C4-2B (cell line): ENCODE data around the gene SRRM2.

Experiments
- CTCF ChIP-seq: fragments of 450-650 bp; conservative IDR thresholded peaks from 2 replicates; pipeline ENCODE4 v1.5.1; 2017; ENCODE audit warnings: mild to moderate bottlenecking
- ZFX ChIP-seq: fragments of 450-650 bp; IDR thresholded peaks from 2 replicates; pipeline ENCODE4 v1.6.1; 2017

GRCh38 chr16:2778630-2778958, 26.2 kb downstream of the SRRM2 start:
- TF ChIP-seq CTCF (no peak), ZFX (no peak)
